ENCODE results near the gene ZMIZ1.

ZMIZ1 gene

GRCh38 chr10:79116801-79117723 lies 48.3 kb downstream of the ZMIZ1 start:
- DNase-seq (ENCODE audit: low read depth): no peak

GRCh38 chr10:79118286-79119202 lies 49.8 kb downstream of the ZMIZ1 start:
- DNase-seq (ENCODE audit: low read depth): no peak

DNA sequence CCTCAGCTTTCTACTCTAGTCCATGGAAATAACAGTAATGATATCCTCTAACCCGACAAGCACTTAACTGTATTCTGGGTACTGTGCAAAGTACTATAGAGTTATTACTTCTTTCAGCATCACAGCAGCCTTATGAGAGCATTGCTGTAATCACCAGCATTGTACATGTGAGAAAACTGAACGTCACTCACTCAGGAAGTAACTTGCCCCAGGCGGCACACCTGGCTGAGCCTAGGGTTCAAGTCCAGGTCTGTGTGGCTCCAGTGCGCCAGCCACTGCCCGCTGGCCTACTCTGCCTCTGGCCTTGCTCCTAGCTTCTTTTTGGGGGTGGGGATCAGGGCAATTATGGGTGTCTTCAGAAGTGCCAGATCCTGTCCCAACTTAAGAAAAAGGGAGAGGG lies 50.5 kb downstream of the ZMIZ1 start:
- DNase-seq (ENCODE audit: low read depth): no peak

GRCh38 chr10:79123547-79123963 lies 54.8 kb downstream of the ZMIZ1 start:
- DNase-seq (ENCODE audit: low read depth): no peak

DNA sequence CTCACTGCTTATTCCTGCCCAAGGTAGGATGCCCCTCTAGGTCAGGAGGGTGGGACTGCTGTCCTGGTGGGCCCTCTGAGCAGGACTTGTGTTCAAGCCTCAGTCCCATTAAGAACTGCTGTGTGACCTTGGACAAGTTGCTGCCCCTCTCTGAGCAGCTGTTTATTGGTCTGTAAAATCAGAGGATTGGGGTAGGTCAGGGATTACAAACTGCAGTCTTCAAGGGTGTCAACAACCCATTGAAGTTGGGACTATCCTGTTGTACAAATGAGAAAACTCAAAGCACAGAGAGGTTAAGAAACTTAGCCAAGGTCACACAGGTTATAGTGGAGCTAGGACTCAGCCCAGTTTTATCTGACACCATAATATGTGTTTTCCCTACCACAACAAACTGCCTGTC lies 55.3 kb downstream of the ZMIZ1 start:
- DNase-seq (ENCODE audit: low read depth): no peak

- no peak for DNase-seq (ENCODE audit: low read depth)
Measured at GRCh38 chr10:79125092-79125491, 56.3 kb downstream of the ZMIZ1 start.

GRCh38 chr10:79126351-79127080 lies 57.8 kb downstream of the ZMIZ1 start:
- no peak for DNase-seq (ENCODE audit: low read depth)

- DNase-seq (ENCODE audit: low read depth): no peak
Measured at GRCh38 chr10:79127151-79127961, 58.6 kb downstream of the ZMIZ1 start.

- no peak for DNase-seq (ENCODE audit: low read depth)
Measured at GRCh38 chr10:79128241-79128922, 59.6 kb downstream of the ZMIZ1 start.

DNA sequence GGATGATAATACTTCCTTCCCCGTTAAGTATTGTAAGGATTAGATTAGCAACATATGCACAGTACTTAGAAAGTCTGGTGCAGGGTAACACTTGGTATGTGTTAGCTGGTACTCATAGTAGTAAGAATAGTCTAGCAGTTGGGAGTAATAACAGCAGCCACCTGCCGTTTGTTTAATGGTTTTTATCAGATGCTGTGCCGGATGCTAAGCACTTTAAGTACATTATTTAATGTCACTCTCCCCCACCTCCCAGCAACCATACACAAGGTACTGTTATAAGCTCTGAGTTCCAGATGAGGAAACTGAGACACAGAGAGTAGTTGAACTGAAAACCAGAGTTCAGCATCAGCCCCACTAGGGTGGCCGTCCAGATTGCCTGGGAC lies 60.1 kb downstream of the ZMIZ1 start:
- no peak for DNase-seq (ENCODE audit: low read depth)

- no peak for DNase-seq (ENCODE audit: low read depth)
Measured at GRCh38 chr10:79129361-79129997, 60.7 kb downstream of the ZMIZ1 start.

- no peak for DNase-seq (ENCODE audit: low read depth)
Measured at GRCh38 chr10:79130255-79130654, 61.5 kb downstream of the ZMIZ1 start.

GRCh38 chr10:79130846-79131245 lies 62.1 kb downstream of the ZMIZ1 start:
- DNase-seq (ENCODE audit: low read depth): no peak

DNA sequence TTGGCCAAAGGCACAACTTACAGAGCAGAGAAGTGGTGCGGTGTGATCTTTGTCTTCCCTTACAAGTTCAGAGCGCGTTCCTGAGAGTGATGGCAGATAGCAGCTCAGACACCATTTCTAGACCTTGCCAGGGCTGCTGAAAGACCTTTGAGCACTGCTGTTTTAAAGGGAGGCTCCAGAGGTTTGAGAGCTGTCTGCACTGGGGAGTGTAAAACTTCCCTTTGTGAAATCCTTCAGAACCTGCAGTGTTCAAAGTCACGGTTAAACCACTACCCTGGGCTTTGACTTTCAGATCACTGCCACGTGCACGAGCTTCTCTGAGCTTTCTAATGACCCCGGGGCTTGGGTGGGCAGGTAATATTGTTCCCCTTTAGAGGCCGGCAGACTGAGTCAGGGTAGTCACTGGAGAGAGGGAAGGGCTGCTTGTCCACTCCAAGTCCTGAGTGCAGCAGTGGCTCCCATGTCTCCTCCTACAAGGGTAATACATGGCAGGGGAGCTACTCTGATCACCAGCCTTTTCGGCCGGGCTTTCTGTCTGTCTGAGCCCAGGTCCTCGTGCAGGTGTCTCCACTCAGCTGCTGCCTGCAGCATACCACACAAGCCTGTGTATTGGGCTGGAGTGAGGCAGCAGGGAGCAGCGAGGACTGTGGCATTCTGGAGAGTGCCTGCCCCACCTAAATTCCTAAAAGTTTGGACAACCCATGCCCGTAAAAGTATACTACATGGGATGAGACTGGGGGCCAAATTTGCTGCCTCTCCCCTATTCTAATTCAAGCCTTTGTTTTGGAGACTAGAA lies 63.3 kb downstream of the ZMIZ1 start:
- no peak for DNase-seq (ENCODE audit: low read depth)

GRCh38 chr10:79132681-79133381 lies 64.1 kb downstream of the ZMIZ1 start:
- no peak for DNase-seq (ENCODE audit: low read depth)

DNA sequence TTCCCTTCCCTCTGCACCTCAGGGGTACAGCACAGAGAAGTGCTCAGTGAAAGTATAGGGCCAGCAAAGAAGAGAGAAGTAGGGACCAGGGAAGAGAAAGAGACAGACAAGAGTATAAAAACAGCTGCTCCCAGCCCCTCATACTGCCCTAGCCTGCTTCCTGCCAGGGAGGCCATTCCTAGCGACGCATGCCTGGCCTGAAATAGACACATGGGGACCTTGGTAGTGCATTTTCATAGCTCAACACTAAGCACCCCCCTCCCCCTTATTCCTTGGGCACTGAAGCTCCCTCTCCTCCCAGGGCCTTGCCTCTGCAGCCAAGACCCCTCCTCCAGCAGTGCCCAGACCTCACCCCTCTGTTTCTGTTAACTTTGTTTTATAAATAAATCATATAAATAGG lies 64.7 kb downstream of the ZMIZ1 start:
- DNase-seq (ENCODE audit: low read depth): no peak

- no peak for DNase-seq (ENCODE audit: low read depth)
Measured at GRCh38 chr10:79135790-79136189, 67.0 kb downstream of the ZMIZ1 start.

DNA sequence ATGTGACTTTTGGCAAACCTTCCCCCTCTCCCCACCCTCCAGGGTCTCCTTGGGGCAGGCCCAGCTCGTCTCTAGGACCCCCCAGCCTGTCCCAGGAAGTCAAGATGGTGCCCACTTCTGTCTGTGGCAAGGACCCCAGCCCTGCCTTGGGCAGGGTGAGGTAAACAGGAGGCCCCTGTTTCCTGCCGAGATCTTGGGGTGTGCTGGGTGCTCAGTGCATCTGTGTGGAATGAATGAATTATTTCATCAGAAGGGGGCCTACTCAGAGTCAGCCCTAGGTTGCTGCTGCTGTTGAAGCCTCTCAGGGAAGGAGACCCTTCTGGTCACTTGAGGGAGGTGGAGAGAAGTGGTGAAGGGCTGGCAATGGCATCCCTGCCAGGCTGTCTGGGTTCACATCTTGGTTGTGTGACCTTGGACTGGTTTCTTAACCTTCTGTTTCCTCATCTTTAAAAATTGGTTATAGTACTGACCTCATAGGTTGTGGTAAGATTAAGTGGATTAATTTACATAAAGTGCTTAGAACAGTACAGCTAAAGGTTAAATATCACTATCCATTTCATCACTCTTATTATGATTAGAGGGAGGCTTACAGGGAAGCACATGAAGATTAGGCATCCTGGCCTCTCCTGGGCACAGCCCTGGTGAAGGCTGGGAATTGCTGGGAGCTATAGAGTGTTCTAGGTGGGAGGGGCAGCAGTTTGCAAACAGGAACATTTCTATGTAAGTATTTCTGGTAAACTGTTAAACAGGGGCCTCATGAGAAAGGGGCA lies 67.7 kb downstream of the ZMIZ1 start:
- no peak for DNase-seq (ENCODE audit: low read depth)
